ENCODE results near the gene STX4.

STX4 gene

DNA sequence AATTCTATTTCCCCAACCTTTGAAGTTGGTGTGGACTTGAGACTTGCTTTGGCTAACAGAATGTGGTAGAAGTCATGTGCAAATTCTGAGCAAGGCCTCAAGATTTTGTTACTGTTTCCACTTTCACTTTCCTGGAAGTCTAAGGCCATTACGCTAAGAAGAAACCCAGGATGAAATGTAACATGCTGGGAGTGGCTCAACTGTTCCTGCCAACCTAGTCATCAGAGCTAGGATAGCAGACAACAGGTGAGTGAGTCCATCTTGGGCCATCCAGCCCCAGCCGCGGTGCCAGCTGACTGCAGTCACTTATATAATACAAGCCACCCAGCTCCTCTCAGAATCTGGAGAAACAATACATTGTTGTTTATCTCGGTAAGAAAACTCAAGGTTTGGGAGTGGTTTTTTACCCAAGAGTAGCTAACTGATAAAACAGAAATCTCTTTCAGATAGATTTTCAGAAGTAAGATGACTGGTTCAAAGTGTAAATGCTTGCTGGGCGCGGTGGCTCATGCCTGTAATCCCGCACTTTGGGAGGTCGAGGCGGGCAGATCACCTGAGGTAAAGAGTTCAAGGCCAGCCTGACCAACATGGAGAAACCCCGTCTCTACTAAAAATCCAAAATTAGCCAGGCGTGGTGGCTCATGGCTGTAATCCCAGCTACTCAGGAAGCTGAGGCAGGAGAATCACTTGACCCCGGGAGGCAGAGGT is 10.7 kb upstream of the STX4 start:
- TF ChIP-seq ARNTL (CRISPR knock-in tag; IDR thresholded peaks at IDR 0.05; ENCODE audit: borderline replicate concordance, low read depth): no peak
- ATAC-seq: no peak

DNA sequence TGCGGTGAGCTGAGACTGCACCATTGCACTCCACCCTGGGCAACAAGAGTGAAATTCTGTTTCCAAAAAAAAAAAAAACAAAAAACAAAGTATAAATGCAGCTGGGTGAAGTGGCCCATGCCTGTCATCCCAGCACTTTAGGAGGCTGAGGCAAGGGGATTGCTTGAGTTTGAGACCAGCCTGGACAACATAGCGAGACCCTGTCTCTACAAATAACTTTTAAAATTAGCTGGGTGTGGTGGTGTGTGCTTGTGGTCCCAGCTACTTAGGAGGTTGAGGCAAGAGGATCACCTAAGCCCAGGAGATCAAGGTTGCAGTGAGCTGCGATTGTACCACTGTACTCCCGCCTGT is 10.1 kb upstream of the STX4 start:
- no peak for TF ChIP-seq TCF4 (CRISPR knock-in tag; IDR thresholded peaks at IDR 0.05; ENCODE audit: borderline replicate concordance)
- no peak for TF ChIP-seq PPARA (CRISPR knock-in tag; IDR thresholded peaks at IDR 0.05; ENCODE audit: borderline replicate concordance)
- TF ChIP-seq CSDC2 (CRISPR knock-in tag; IDR thresholded peaks at IDR 0.05): no peak
- TF ChIP-seq, protein P1, sequence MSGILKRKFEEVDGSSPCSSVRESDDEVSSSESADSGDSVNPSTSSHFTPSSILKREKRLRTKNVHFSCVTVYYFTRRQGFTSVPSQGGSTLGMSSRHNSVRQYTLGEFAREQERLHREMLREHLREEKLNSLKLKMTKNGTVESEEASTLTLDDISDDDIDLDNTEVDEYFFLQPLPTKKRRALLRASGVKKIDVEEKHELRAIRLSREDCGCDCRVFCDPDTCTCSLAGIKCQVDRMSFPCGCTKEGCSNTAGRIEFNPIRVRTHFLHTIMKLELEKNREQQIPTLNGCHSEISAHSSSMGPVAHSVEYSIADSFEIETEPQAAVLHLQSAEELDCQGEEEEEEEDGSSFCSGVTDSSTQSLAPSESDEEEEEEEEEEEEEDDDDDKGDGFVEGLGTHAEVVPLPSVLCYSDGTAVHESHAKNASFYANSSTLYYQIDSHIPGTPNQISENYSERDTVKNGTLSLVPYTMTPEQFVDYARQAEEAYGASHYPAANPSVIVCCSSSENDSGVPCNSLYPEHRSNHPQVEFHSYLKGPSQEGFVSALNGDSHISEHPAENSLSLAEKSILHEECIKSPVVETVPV (CRISPR knock-in tag; IDR thresholded peaks at IDR 0.05): no peak
- TF ChIP-seq ZFP3 (CRISPR knock-in tag; IDR thresholded peaks at IDR 0.05): no peak
- no peak for TF ChIP-seq ZC3H10 (CRISPR knock-in tag; IDR thresholded peaks at IDR 0.05)
- TF ChIP-seq, protein P2, sequence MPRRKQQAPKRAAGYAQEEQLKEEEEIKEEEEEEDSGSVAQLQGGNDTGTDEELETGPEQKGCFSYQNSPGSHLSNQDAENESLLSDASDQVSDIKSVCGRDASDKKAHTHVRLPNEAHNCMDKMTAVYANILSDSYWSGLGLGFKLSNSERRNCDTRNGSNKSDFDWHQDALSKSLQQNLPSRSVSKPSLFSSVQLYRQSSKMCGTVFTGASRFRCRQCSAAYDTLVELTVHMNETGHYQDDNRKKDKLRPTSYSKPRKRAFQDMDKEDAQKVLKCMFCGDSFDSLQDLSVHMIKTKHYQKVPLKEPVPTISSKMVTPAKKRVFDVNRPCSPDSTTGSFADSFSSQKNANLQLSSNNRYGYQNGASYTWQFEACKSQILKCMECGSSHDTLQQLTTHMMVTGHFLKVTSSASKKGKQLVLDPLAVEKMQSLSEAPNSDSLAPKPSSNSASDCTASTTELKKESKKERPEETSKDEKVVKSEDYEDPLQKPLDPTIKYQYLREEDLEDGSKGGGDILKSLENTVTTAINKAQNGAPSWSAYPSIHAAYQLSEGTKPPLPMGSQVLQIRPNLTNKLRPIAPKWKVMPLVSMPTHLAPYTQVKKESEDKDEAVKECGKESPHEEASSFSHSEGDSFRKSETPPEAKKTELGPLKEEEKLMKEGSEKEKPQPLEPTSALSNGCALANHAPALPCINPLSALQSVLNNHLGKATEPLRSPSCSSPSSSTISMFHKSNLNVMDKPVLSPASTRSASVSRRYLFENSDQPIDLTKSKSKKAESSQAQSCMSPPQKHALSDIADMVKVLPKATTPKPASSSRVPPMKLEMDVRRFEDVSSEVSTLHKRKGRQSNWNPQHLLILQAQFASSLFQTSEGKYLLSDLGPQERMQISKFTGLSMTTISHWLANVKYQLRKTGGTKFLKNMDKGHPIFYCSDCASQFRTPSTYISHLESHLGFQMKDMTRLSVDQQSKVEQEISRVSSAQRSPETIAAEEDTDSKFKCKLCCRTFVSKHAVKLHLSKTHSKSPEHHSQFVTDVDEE (CRISPR knock-in tag; IDR thresholded peaks at IDR 0.05): no peak
- TF ChIP-seq RARB (CRISPR knock-in tag; IDR thresholded peaks at IDR 0.05): no peak
- TF ChIP-seq ESRRG (CRISPR knock-in tag; IDR thresholded peaks at IDR 0.05): no peak
- no peak for TF ChIP-seq ZNF8 (CRISPR knock-in tag; IDR thresholded peaks at IDR 0.05)
- no peak for TF ChIP-seq OSR1 (CRISPR knock-in tag; IDR thresholded peaks at IDR 0.05)
- no peak for TF ChIP-seq ZNF70 (CRISPR knock-in tag; IDR thresholded peaks at IDR 0.05)
- TF ChIP-seq ZFP30 (CRISPR knock-in tag; IDR thresholded peaks at IDR 0.05): no peak
- no peak for TF ChIP-seq SNAI2 (CRISPR knock-in tag; IDR thresholded peaks at IDR 0.05)
- ATAC-seq: no peak

DNA sequence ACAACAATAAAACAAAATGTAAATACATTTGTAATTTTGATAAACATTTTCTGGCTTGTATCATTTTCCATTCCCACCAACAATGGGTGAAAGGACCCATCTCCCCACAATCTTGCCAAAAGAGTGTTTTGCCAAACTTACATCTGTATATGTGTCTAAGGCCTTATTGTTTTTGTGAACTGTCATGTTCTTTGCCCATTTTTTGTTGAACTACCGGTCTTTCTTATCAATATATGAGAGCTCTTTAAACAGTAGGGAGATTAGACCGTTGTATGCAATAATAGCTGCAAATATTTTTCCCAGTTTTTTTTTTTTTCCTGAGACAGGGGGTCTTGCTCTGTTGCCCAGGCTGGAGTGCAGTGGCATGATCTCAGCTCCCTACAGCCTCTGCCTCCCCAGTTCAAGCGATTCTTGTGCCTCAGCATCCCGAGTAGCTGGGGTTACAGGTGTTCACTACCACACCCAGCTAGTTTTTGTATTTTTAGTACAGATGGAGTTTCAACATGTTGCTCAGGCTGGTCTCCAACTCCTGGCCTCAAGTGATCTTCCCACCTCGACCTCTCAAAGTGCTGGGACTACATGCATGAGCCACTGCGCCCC is 9.6 kb upstream of the STX4 start:
- no peak for TF ChIP-seq OSR1 (CRISPR knock-in tag; IDR thresholded peaks at IDR 0.05)
- TF ChIP-seq ZNF70 (CRISPR knock-in tag; IDR thresholded peaks at IDR 0.05): no peak
- no peak for TF ChIP-seq PPARA (CRISPR knock-in tag; IDR thresholded peaks at IDR 0.05; ENCODE audit: borderline replicate concordance)
- no peak for TF ChIP-seq ZFP3 (CRISPR knock-in tag; IDR thresholded peaks at IDR 0.05)
- TF ChIP-seq, protein P1 (CRISPR knock-in tag; IDR thresholded peaks at IDR 0.05): no peak
- TF ChIP-seq, protein P3, sequence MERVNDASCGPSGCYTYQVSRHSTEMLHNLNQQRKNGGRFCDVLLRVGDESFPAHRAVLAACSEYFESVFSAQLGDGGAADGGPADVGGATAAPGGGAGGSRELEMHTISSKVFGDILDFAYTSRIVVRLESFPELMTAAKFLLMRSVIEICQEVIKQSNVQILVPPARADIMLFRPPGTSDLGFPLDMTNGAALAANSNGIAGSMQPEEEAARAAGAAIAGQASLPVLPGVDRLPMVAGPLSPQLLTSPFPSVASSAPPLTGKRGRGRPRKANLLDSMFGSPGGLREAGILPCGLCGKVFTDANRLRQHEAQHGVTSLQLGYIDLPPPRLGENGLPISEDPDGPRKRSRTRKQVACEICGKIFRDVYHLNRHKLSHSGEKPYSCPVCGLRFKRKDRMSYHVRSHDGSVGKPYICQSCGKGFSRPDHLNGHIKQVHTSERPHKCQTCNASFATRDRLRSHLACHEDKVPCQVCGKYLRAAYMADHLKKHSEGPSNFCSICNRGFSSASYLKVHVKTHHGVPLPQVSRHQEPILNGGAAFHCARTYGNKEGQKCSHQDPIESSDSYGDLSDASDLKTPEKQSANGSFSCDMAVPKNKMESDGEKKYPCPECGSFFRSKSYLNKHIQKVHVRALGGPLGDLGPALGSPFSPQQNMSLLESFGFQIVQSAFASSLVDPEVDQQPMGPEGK (CRISPR knock-in tag; IDR thresholded peaks at IDR 0.05; ENCODE audit: borderline replicate concordance): no peak
- TF ChIP-seq ARNTL (CRISPR knock-in tag; IDR thresholded peaks at IDR 0.05; ENCODE audit: borderline replicate concordance, low read depth): no peak
- no peak for TF ChIP-seq GLIS3 (CRISPR knock-in tag; IDR thresholded peaks at IDR 0.05)
- TF ChIP-seq SNAI2 (CRISPR knock-in tag; IDR thresholded peaks at IDR 0.05): no peak
- TF ChIP-seq ZNF8 (CRISPR knock-in tag; IDR thresholded peaks at IDR 0.05): no peak
- TF ChIP-seq ZNF565 (CRISPR knock-in tag; conservative IDR thresholded peaks at IDR 0.05; ENCODE audit: low read depth): no peak

DNA sequence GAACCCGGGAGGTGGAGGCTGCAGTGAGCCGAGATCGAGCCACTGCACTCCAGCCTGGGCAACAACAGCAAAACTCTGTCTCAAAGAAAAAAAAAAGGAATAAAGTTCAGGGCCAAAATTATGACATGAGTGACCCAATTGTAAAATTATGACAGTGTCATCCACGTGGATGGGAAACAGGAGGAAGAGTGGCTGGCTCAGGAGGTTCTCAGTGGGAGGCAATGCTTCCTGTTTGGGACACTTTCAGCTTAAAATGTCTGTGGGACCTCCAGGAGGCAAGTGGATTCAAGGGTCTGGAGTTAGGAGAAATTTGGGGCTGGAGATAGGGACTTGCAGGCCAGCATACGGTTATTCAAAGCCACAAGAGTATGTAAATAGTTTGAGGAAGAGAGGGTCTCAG is 8.0 kb upstream of the STX4 start:
- ATAC-seq: no peak
- TF ChIP-seq CSDC2 (CRISPR knock-in tag; IDR thresholded peaks at IDR 0.05) (no peak), ZC3H10 (CRISPR knock-in tag; IDR thresholded peaks at IDR 0.05) (no peak), PPARA (CRISPR knock-in tag; IDR thresholded peaks at IDR 0.05; ENCODE audit: borderline replicate concordance) (no peak), ISL1 (CRISPR knock-in tag; IDR thresholded peaks at IDR 0.05) (no peak), ZNF565 (CRISPR knock-in tag; conservative IDR thresholded peaks at IDR 0.05; ENCODE audit: low read depth) (no peak), ZFP30 (CRISPR knock-in tag; IDR thresholded peaks at IDR 0.05) (no peak)
- TF ChIP-seq, protein P2 (CRISPR knock-in tag; IDR thresholded peaks at IDR 0.05): no peak
- TF ChIP-seq, protein P3 (CRISPR knock-in tag; IDR thresholded peaks at IDR 0.05; ENCODE audit: borderline replicate concordance): no peak

More for the DNA sequence above, 9.6 kb upstream of the STX4 start:
- ATAC-seq: no peak
